ENCODE results near the gene PRRG4.

- TF ChIP-seq EZH2 (IDR thresholded peaks at IDR 0.05): no peak
- TF ChIP-seq POLR2AphosphoS5 (IDR thresholded peaks at IDR 0.05; ENCODE audit: borderline replicate concordance, low read depth, low read length): no peak
- no peak for TF ChIP-seq FOXP2 (optimal IDR thresholded peaks at IDR 0.05; ENCODE audit: control extremely low read depth, extremely low read length, insufficient read depth)
Measured at GRCh38 chr11:32843544-32843943, 13.8 kb downstream of the PRRG4 start.

Measured in SK-N-MC (cell line).